ENCODE measurements around the gene ZFTA.

Gene ZFTA

DNA sequence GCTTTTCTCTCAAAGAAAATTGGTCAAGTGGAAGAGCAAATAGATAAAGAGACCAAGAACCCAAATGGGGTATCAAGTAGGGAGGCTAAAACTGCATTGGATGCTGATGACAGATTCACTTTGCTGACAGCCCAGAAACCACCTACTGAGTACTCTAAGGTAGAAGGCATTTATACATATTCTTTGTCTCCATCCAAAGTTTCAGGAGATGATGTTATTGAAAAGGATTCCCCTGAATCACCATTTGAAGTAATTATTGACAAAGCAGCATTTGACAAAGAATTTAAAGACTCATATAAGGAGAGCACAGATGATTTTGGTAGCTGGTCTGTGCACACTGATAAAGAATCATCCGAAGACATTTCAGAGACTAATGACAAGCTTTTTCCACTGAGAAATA, 49.6 kb downstream of the ZFTA start:
- FAIRE-seq (no peak), DNase-seq (ENCODE audit: insufficient read length, low spot score) (no peak)
- TF ChIP-seq, protein P1, sequence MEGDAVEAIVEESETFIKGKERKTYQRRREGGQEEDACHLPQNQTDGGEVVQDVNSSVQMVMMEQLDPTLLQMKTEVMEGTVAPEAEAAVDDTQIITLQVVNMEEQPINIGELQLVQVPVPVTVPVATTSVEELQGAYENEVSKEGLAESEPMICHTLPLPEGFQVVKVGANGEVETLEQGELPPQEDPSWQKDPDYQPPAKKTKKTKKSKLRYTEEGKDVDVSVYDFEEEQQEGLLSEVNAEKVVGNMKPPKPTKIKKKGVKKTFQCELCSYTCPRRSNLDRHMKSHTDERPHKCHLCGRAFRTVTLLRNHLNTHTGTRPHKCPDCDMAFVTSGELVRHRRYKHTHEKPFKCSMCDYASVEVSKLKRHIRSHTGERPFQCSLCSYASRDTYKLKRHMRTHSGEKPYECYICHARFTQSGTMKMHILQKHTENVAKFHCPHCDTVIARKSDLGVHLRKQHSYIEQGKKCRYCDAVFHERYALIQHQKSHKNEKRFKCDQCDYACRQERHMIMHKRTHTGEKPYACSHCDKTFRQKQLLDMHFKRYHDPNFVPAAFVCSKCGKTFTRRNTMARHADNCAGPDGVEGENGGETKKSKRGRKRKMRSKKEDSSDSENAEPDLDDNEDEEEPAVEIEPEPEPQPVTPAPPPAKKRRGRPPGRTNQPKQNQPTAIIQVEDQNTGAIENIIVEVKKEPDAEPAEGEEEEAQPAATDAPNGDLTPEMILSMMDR (IDR thresholded peaks at IDR 0.05; ENCODE audit: insufficient read depth, missing control alignments) = no peak
